Measurements from ENCODE around the gene BORCS6.

The BORCS6 gene

GRCh38 chr17:8163978-8164814 is 25.8 kb downstream of the BORCS6 start:
- TF ChIP-seq CTCF (IDR thresholded peaks at IDR 0.05; ENCODE audit: extremely low read depth, missing control alignments), result no peak
- DNase-seq (ENCODE audit: low spot score), result no peak

- no peak for TF ChIP-seq CTCF (IDR thresholded peaks at IDR 0.05; ENCODE audit: extremely low read depth, missing control alignments)
- no peak for DNase-seq (ENCODE audit: low spot score)
These were observed 26.7 kb downstream of the BORCS6 start for GRCh38 chr17:8162997-8163977.

- no peak for TF ChIP-seq CTCF (IDR thresholded peaks at IDR 0.05; ENCODE audit: extremely low read depth, missing control alignments)
- DNase-seq (ENCODE audit: low spot score), result peak; percentile 90
These were observed 27.6 kb downstream of the BORCS6 start, which contains the start of gene VAMP2 for GRCh38 chr17:8162233-8162996. TSS of gene VAMP2 (minus strand) at chr17:8162948. CDS start at chr17:8162879, 69 bp downstream.

GRCh38 chr17:8161289-8162232 is 28.4 kb downstream of the BORCS6 start:
- TF ChIP-seq CTCF (IDR thresholded peaks at IDR 0.05; ENCODE audit: extremely low read depth, missing control alignments), result no peak

GRCh38 chr17:8160741-8161221 is 29.2 kb downstream of the BORCS6 start:
- no peak for TF ChIP-seq CTCF (IDR thresholded peaks at IDR 0.05; ENCODE audit: extremely low read depth, missing control alignments)
- no peak for DNase-seq (ENCODE audit: low spot score)

More at GRCh38 chr17:8161289-8162232, 28.4 kb downstream of the BORCS6 start:
- no peak for DNase-seq (ENCODE audit: low spot score)

GRCh38 chr17:8160224-8160577 is 29.8 kb downstream of the BORCS6 start:
- DNase-seq (ENCODE audit: low spot score), result no peak
- no peak for TF ChIP-seq CTCF (IDR thresholded peaks at IDR 0.05; ENCODE audit: extremely low read depth, missing control alignments)
